GM12872 (cell line): ENCODE results near the gene TMEM198.
A peak's percentile ranks its signal among the peaks of the same experiment; 100 is the strongest.

Experiments used
- CTCF ChIP-seq: IDR thresholded peaks from 3 replicates; pipeline ENCODE4 v1.5.1; 2011; ENCODE audit warnings: low read depth, mild to moderate bottlenecking, low read length, moderate library complexity; ENCODE audit not compliant: insufficient read depth

TMEM198 gene

GRCh38 chr2:219537657-219538488, 6.0 kb upstream of the TMEM198 start:
- no peak for TF ChIP-seq CTCF

- no peak for TF ChIP-seq CTCF
Measured at GRCh38 chr2:219538504-219538951, 5.3 kb upstream of the TMEM198 start.

GRCh38 chr2:219538956-219539788, 4.7 kb upstream of the TMEM198 start:
- TF ChIP-seq CTCF = no peak

- no peak for TF ChIP-seq CTCF
Measured at GRCh38 chr2:219539926-219540678, 3.7 kb upstream of the TMEM198 start.

GRCh38 chr2:219540784-219541504, 2.9 kb upstream of the TMEM198 start:
- no peak for TF ChIP-seq CTCF

- TF ChIP-seq CTCF = peak; percentile 93
Measured at GRCh38 chr2:219541611-219542180, 2.1 kb upstream of the TMEM198 start.
